ENCODE measurements around the gene JMJD6.
A peak's percentile ranks its signal among the peaks of the same experiment; 100 is the strongest.

Gene JMJD6
- long read RNA-seq, full-length matches to known transcripts: 159 of 181 reads
- long read RNA-seq, partial matches to known transcripts: 7 of 181 reads
- long read RNA-seq, other reads (novel, unspliced or antisense): 15 of 181 reads

DNA sequence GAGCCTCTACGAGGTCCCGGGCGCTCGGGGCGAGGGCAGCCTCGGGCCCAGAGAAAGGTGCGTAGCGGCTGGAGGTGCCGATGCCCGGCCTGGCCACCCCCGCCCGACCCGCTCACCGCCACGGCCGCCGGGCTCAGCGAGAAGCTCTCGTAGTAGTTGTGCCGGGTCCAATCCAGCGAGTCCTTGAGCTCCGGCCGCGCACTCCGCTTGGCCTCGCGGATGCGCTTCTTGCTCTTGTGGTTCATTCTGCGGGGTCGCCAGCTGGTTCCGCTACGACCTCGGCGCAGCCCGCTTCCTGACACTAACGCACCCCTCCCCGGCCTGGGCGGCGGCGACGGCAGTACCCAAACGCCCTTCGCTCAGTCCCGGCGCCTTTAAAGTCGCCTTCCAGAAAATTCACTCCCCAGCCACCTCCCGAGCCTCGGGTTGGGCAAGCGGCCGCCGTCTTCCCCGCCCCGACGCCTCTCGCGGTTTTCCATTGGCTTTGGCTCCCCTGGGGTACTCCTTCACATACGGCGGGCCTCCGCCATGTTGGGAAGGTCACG lies at the start of gene JMJD6:
Gene JMJD6, minus strand, starts transcription at position 376 of the 545 bp plus-strand sequence. Its CDS starts 131 bp downstream, at position 245.
- Histone ChIP-seq H3K4me3 (replicated peaks; ENCODE audit: insufficient read depth, low read length) (peak within 1 kb of the TSS; percentile 82), H3K27me3 (ENCODE audit: insufficient read depth, poor library complexity, severe bottlenecking) (no peaks in the 10 kb centered on the region), H3K27ac (replicated peaks) (peak within 1 kb of the TSS; percentile 100)
- peak; percentile 97 to 99 for DNase-seq (ENCODE audit: low read depth in 1 of 2, low spot score in 1 of 2)
- TF ChIP-seq POLR2AphosphoS5 (IDR thresholded peaks at IDR 0.05; ENCODE audit: low read depth) (no peak; the same call in 1 of the 2 replicates), REST (IDR thresholded peaks at IDR 0.05; ENCODE audit: insufficient replicate concordance, low read depth) (no peak), GABPA (IDR thresholded peaks at IDR 0.05; ENCODE audit: low read depth) (no peak), CTCF (IDR thresholded peaks at IDR 0.05; ENCODE audit: insufficient read depth, low read length) (no peak), SPI1 (IDR thresholded peaks at IDR 0.05; ENCODE audit: borderline replicate concordance, low read depth) (no peak; the same call in 1 of the 2 replicates)

GRCh38 chr17:76775021-76775600 lies 48.7 kb upstream of the JMJD6 start:
- DNase-seq (ENCODE audit: low read depth in 1 of 2, low spot score in 1 of 2): no peak
- no peaks in the 10 kb centered on the region for H3K27me3 ChIP-seq (ENCODE audit: insufficient read depth, poor library complexity, severe bottlenecking)
- H3K27ac ChIP-seq (replicated peaks): no peak overlapping the region
- H3K4me3 ChIP-seq (replicated peaks; ENCODE audit: insufficient read depth, low read length): no peak overlapping the region
- TF ChIP-seq CTCF (IDR thresholded peaks at IDR 0.05; ENCODE audit: insufficient read depth, low read length): no peak
- TF ChIP-seq SPI1 (IDR thresholded peaks at IDR 0.05; ENCODE audit: borderline replicate concordance, low read depth): no peak
- TF ChIP-seq GABPA (IDR thresholded peaks at IDR 0.05; ENCODE audit: low read depth): no peak
- TF ChIP-seq REST (IDR thresholded peaks at IDR 0.05; ENCODE audit: insufficient replicate concordance, low read depth): no peak

DNA sequence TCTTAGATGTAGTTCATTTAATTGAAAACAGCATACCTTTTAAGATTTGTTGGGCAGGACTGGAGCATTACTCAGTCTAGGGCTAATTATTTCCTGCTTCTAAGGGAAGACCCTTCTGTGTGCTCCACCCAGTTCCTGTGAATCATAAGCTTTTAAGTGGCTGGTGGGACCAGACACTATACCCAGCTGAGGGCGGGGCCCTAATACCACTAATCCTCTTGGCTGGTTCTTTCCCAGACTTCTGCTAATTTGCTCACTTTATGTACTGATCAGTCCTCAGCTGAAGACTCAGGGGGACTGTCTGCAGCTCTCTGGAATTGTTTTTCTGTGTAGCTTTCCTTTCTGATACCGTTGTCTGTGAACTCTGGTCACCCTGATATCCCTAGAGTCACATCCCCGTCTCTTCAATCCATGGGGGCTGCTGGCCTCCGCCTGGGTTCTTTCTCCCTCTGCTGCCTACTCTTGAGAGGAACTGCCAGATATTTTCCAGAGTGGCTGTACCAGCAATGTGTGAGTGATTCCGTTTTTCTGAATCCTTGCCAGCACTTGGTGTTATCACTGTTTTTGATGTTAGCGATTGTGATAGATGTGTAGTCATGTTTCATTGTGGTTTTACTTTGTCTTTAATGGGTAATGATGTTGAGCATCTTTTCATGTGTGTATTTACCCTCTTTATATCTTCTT lies 46.6 kb upstream of the JMJD6 start:
- no peaks in the 10 kb centered on the region for H3K27me3 ChIP-seq (ENCODE audit: insufficient read depth, poor library complexity, severe bottlenecking)
- TF ChIP-seq POLR2AphosphoS5 (IDR thresholded peaks at IDR 0.05; ENCODE audit: low read depth) (no peak), GABPA (IDR thresholded peaks at IDR 0.05; ENCODE audit: low read depth) (no peak), REST (IDR thresholded peaks at IDR 0.05; ENCODE audit: insufficient replicate concordance, low read depth) (no peak), SPI1 (IDR thresholded peaks at IDR 0.05; ENCODE audit: borderline replicate concordance, low read depth) (no peak), CTCF (IDR thresholded peaks at IDR 0.05; ENCODE audit: insufficient read depth, low read length) (no peak)
- no peak overlapping the region for H3K27ac ChIP-seq (replicated peaks)
- no peak overlapping the region for H3K4me3 ChIP-seq (replicated peaks; ENCODE audit: insufficient read depth, low read length)
- DNase-seq (ENCODE audit: low read depth in 1 of 2, low spot score in 1 of 2): no peak

Data from HL-60 (cell line).